Hematopoietic multipotent progenitor cell (in vitro differentiated cells): ENCODE measurements around the gene RAB3A. TPM values are rescaled to one million over a fixed set of nuclear protein-coding genes. Genes with fewer than 3 reads are reported as not detected.

Source experiments
- DNase-seq, 3 donors: peaks; one replicate each; pipeline ENCODE4 v3.0.0-alpha.2; 2011 to 2015; ENCODE audit warnings: low read depth in 2 of 3, low spot score in 2 of 3
- total RNA-seq: library from RNA; depleted of rRNA; stranded (reverse); fragments of >200 nt; gene quantifications from one replicate; pipeline ENCODE4 v1.2.3, GENCODE V29; 2012

The RAB3A gene
- 1.9 TPM for total RNA-seq

DNA sequence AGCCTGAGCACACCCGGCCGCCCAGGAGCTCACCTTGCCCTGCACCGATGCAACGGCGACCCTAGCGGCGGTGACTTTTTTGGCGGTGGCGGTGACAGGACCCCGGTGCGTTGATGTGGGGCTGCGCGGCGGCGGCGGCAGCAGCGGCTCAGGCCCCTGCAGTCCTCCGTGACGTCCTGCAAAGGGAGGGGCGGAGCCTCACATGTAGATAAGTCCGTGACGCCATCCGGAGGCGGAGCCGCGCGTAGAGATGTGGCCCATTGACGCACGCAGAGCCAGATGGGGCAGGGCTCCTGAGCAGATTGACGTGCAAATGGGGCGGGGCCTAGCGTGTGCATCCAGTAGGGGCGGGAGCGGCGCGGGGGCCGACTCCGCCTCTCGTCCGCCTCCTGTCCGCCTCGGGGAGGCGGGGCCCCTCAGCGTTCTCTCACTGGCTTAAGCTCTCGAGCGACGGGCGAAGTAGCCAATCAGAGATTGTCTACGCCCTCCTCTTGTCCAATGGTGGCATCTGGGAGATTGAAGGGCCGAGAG, at the start of gene RAB3A:
Gene RAB3A (minus strand): TSS at position 180 of the 531 bp plus-strand sequence. CDS start 1,302 bp downstream, outside the sequence.
- DNase-seq, result peak; percentile 98 to 100 (median 100)

DNA sequence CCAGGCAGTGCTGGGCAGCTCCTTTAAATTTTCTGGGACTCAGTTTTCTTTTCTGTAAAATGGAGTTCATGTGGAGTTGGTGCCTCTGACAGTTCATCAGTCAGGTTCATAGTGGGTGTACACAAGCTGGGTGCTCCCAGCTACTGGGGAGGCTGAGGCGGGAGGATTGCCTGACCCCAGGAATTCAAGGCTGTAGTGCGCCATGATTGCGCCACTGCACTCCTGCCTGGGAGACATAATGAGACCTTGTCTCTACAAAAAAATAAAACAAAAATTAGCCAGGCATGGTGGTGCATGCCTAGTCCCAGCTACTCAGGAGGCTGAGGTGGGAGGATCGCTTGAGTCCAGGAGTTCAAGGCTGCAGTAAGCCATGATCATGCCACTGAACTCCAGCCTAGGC, 49.3 kb upstream of the RAB3A start:
- DNase-seq, result no peak

DNA sequence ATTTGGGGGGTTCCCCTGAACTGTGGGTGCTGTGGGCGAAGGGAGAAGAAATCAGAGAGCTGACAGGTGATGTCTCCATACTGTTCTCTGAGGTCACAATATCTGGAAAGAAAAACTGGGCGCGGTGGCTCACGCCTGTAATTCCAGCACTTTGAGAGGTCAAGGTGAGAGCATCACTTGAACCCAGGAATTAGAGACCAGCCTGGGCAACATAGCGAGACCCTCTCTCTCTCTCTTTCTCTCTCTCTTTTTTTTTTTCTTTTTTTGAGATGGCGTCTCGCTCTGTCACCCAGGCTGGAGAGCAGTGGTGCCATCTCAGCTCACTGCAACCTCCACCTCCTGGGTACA, 48.5 kb upstream of the RAB3A start:
- no peak for DNase-seq

GRCh38 chr19:18251587-18252369, 47.9 kb upstream of the RAB3A start:
- peak; percentile 64 to 82 (median 79) for DNase-seq

DNA sequence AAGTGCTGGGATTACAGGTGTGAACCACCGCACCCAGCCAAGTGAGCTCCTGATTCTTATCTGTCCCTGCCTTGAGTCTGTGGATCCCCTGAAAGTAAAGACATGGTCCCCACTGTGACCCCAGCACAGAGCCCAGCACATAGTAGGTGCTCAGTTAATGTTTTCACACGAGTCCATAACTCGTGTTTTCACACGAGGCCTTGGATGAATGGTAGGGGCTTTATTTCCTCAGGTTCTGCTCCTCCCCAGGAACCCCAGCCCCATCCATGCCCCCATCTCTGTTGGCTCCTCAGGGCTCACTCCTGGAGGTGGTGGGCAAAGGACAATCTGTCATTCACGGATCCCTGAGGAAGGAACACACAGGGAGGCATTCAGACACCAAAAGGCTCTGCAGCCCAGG, 46.0 kb upstream of the RAB3A start:
- no peak for DNase-seq

DNA sequence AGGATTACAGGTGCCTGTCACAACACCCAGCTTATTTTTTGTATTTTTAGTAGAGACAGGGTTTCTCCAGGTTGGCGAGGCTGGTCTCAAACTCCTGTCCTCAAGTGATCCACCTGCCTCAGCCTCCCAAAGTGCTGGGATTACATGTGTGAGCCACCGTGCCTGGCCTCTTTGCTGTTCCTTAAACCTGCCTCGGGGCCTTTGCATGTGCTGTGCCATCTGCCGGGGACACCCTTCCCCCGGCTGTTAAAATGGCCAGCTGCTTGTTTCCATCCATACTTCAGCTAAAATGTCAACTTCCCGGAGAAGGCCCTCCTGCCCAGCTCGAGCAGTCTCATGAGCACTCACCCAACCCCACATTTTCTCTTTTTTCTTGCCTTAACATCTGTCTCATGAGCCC, 41.5 kb upstream of the RAB3A start:
- DNase-seq, result no peak

- peak in 1 of 3 donors; percentile 21 for DNase-seq
These were observed 35.5 kb upstream of the RAB3A start for GRCh38 chr19:18239303-18239702.

GRCh38 chr19:18234194-18234593, 30.4 kb upstream of the RAB3A start:
- no peak for DNase-seq

GRCh38 chr19:18233224-18233825, 29.5 kb upstream of the RAB3A start:
- peak in 2 of 3 donors; percentile 73 to 75 for DNase-seq

GRCh38 chr19:18232540-18233223, 28.8 kb upstream of the RAB3A start:
- DNase-seq, result no peak

- no peak for DNase-seq
These were observed 27.9 kb upstream of the RAB3A start for GRCh38 chr19:18231775-18232174.

DNA sequence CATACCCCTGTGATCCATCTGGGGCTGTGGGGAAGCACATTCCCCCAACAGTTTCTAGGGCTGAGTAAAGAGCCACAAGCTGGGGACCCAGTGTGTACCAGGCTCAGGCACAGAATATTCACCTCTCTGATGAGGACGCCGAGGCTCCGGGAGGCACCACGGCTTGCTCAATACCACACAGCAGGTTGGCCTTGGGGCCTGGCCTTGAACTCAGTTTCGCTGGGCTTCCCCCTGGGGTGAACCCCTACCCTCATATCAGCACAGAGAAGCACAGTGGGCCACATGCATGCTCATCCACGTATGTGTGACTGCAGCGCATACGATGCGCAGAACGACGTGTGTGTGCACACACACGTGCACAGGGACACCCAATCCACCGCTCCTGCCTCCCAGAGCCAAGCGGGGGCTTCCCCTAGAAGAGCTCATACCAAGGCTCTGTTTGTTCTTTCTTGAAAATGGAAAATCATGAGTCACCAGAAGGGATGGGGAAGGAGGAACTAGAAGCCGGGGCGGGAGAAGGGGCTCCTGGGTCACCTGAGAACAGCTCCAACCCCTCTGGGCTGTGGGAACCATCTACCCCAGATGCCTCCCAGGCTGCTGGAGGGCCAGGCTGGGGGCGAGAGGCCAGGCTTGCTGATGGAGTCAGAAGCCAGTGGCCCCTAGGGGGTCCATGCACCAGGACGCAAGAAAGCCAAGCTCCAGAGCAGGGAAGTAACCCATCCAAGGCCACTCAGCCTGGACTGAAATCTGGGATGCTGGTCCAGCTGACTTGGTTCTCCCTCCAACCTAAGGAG, 27.3 kb upstream of the RAB3A start:
- DNase-seq, result peak in 1 of 3 donors; percentile 40

DNA sequence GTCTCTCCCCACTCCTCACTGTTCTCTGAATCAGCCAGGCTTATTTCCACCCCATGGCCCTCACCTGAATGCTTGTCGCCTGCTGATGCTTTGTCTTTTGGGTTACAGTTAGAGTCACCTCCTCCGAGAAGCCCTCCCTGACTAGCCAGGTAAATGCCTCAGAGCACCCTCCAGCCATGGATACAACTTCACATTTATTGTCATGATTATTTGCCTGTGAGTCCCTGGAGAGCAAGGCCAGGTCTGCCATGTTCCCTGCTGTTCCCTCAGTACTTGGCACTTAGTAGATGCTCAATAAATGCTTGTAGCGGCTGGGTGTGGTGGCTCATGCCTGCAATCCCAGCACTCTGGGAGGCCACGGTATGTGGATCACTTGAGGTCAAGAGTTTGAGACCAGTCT, 26.1 kb upstream of the RAB3A start:
- no peak for DNase-seq

DNA sequence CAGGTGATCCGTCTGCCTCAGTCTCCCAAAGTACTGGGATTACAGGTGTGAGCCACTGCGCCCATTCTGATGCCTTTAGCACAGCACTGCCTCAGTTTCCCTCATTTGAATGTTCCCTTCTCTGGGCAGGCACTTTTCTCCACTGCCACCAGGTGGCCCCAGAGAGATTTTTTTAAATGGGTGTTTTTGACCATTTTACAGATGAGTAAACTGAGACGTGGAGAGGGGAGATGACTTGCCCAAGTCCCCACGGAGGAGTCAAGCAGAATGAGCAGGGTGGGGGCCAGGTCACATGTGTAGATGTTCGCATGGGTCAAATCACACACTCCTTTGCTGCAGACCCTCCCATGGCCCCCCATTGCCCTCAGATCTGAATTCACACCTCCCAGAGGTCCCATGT, 25.6 kb upstream of the RAB3A start:
- no peak for DNase-seq

- no peak for DNase-seq
These were observed 24.0 kb upstream of the RAB3A start for GRCh38 chr19:18227781-18228271.

DNA sequence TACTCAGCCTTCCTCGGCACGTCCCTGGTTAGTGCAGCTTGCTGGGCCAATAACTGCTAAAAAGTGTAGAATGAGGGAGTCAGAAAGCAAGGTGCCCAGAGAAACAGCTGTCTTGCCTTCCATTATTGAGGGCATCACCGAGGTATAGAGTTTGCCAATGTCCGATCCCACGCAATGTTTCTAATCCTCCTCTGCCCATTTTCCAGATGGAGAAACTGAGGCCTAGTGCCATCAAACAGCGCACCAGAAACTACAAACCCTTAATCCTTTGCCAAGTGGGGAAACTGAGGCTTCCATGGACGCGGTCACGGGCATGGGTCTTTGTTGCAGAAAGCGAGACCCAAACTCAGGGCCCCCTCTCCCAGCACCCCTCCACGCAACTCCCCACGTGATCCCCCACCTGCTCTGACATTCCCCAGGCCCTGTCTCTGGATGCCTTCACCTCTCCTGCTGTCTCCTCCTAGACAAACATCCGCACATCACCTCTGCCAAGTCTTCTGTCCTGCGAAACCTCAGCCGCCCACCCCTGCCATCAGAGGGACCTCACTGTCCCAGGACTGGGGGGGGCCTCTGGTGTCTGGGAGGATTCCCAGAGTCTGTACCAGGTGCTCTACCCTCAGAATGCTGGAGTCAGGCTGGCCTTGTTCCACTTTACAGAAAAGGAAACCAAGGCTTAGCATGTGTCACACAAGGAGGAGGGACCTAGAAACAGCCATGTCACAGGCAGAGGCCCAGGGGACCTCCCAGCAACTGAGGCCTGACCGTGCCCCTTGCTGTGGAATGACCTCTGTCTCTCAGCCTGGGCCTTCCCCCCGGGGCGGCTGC, 23.3 kb upstream of the RAB3A start:
- DNase-seq, result no peak

- DNase-seq, result peak in 1 of 3 donors; percentile 59
These were observed 22.0 kb upstream of the RAB3A start, which contains the start of gene PDE4C for GRCh38 chr19:18225702-18226468. Gene PDE4C (minus strand): TSS chr19:18226438. CDS start chr19:18226415, 23 bp downstream.

- DNase-seq, result no peak
These were observed 21.5 kb upstream of the RAB3A start for GRCh38 chr19:18225355-18225701.
